H54 (cell line): ENCODE measurements around the gene SPG21.

Experiments used
- DNase-seq: peaks from one replicate; pipeline ENCODE4 v3.0.0; 2011; ENCODE audit warnings: low spot score, mixed read lengths; ENCODE audit not compliant: insufficient read length
- FAIRE-seq: peaks from 3 replicates; lab custom pipeline; 2011; peaks lifted over from hg19 to GRCh38; lab: Jason Lieb, UNC
- POLR2A ChIP-seq: IDR thresholded peaks from 2 replicates; pipeline ENCODE4 v1.6.1; 2011; ENCODE audit warnings: low read depth, mild to moderate bottlenecking, low read length

The SPG21 gene

GRCh38 chr15:65008983-65009382, 19.3 kb upstream of the SPG21 start:
- DNase-seq, result no peak
- no peak for TF ChIP-seq POLR2A
- no peak for FAIRE-seq

DNA sequence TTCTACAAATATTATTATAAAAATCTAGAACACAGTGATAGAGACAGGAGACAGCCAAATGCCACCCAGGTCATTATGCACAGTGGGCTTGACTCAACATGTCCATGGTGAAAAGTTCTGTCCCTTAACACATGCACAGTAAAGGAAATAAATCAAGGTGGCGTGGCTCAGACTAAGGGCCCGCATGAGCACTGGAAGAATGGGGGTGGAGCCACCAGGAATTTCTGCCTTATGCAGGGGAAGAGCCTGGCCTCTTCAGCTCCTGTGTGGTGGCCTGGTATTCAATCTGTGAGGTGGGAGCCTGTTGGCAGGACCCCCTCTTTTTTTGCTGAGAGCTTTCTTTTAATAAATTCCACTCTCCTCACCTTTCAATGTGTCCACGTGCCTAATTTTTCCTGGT, 17.2 kb upstream of the SPG21 start:
- DNase-seq (no peak), FAIRE-seq (no peak)
- no peak for TF ChIP-seq POLR2A

DNA sequence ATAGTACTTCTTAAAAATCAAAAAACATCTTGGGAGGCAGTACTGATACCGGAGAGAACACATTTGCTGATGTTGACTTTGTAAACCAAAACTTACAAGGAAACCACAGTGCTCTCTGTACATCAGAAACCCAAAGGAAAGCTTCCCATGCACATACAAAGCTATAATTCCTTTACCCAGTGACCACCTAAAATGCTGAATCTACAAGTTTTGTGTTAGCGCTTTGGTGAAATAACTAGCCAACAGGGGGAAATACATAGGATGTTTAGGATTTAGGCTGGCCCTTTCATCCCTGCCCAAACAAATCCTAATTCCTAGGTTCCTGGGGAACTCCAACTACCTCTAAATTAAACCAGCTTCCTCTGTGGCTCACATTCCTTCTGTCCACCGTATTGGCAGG, 15.3 kb upstream of the SPG21 start:
- no peak for FAIRE-seq
- TF ChIP-seq POLR2A, result no peak
- no peak for DNase-seq

DNA sequence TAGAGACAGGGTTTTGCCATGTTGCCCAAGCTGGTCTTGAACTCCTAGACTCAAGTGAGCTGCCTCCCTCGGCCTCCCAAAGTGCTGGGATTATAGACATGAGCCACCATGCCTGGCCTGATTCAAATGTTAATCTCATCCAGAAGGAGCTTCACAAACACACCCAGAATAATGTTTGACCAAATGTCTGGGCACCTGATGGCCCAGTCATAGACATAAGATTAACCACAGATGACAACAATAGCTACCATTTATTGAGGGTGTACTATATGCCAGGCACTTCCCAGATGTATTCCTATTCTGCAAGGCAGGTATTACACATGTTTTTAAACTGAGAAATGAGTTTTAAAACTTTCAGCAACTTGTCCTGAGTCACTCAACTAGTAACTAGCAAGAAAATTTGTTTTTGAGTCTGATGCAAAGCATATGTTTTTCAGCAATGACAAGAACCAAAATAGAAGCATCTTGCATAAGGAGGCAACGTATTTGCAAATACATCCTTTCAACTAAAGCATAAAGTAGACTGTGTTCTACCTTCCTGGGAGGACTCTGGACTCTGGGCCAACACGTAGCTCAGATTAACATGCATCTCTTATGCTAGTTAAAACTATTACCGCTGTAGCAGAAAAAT, 8.1 kb upstream of the SPG21 start:
- TF ChIP-seq POLR2A, result no peak
- DNase-seq (no peak), FAIRE-seq (no peak)

- DNase-seq (no peak), FAIRE-seq (no peak)
- TF ChIP-seq POLR2A, result no peak
Observed at GRCh38 chr15:64997066-64997465, 7.4 kb upstream of the SPG21 start.

DNA sequence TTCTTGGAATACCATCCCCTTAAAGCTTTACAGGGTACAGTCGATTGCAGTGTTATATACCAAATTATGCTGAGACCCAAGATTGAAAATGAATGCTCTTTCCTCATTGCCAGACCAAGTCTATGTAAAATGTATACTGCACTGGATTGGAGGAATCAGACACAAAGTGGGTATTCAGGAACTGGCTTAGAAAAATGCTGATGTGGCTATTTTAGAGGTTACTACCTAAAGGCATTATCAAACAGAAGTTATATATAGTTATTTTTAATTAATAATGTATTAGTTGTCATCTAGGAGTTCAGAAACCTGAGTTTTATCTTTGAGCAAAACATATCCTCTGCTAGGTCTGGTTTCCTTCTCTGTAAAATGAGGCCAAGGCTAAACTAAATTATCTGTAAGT, 3.6 kb upstream of the SPG21 start:
- no peak for DNase-seq
- TF ChIP-seq POLR2A, result no peak
- no peak for FAIRE-seq

- TF ChIP-seq POLR2A, result no peak
- DNase-seq (no peak), FAIRE-seq (no peak)
Observed at GRCh38 chr15:64991536-64992135, 1.9 kb upstream of the SPG21 start.

GRCh38 chr15:64990168-64990470, 405 bp upstream of the SPG21 start:
- no peak for FAIRE-seq
- TF ChIP-seq POLR2A, result no peak
- DNase-seq, result no peak

GRCh38 chr15:64987136-64987535, 2.6 kb downstream of the SPG21 start:
- FAIRE-seq (no peak), DNase-seq (no peak)
- no peak for TF ChIP-seq POLR2A

DNA sequence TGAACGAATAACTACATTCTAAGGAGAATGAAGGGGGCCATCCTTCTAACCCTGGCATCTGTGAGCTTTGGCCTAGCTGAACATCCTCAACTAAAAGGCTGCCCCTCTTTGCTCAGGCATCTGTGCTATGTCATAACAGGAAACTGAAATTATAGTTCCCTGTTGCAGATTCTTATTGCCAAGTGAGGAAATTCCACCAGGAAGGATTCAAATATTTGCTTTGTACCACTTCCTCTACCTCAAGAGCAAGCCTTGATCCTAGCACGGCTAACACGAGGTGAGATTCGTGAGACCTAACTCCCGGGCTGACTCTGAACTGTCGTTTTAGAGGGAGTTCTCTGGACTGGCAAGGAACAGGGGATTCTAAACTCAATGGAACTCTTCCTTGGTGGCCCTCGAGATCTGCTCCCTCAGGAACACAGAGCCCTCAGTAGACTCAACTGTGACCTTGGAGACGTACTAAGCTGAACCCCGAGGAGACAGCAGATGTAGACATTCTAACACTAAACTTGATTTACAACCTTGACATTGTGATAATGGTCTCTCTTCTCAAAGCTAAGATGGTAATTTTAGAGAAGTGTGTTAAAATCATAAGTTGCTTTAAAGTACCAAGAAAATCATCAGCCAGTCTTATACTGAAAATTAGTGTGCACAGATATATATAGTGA, 4.2 kb downstream of the SPG21 start:
- FAIRE-seq, result no peak
- DNase-seq, result no peak
- TF ChIP-seq POLR2A, result no peak

- FAIRE-seq, result no peak
Observed at GRCh38 chr15:64982472-64982871, 7.2 kb downstream of the SPG21 start.

GRCh38 chr15:64981812-64982431, 7.8 kb downstream of the SPG21 start:
- FAIRE-seq, result no peak
- TF ChIP-seq POLR2A, result no peak
- no peak for DNase-seq

More at GRCh38 chr15:64982472-64982871, 7.2 kb downstream of the SPG21 start:
- no peak for DNase-seq
- no peak for TF ChIP-seq POLR2A

GRCh38 chr15:64979252-64979710, 10.4 kb downstream of the SPG21 start:
- DNase-seq (no peak), FAIRE-seq (no peak)
- no peak for TF ChIP-seq POLR2A

GRCh38 chr15:64975390-64975789, 14.3 kb downstream of the SPG21 start:
- FAIRE-seq, result no peak
- no peak for TF ChIP-seq POLR2A
- DNase-seq, result no peak
